ENCODE data around the gene THBS2. TPM values are rescaled to one million over a fixed set of nuclear protein-coding genes. Genes with fewer than 3 reads are reported as not detected.

THBS2 gene
- total RNA-seq, 1 donor from 2014 or later: 0.13 TPM

DNA sequence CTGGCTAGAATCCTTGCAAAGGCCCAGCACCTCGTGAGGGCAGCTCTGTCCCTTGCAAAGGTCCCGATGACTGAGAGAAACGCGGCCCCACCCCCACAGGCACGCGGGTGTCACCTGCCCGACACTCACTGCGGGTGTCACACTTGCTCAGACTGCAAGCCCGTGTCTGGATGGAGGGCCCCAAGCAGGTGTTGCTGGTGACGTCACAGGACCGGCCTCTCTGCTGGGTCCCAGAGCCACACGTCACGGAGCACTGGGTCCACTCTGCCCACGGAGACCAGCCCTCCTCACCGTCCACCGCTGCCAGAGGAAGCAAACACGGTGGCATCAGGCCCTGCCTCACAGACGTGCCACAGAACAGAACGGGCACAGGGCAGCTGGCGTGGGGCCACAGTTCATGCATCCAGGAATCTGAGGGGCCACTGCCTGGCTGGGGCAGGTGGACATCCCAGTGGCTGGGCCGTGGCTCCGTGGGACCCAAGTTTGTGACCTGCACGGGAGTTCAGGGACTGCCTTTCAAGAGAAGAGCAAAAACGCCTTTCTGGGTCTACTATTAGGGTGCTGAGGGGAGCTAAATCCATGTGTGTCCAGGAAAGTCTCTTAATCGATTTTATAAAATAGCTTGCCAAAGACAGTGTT is 16.0 kb downstream of the THBS2 start:
- no peak for DNase-seq (ENCODE audit: low spot score)
- TF ChIP-seq, protein P1, sequence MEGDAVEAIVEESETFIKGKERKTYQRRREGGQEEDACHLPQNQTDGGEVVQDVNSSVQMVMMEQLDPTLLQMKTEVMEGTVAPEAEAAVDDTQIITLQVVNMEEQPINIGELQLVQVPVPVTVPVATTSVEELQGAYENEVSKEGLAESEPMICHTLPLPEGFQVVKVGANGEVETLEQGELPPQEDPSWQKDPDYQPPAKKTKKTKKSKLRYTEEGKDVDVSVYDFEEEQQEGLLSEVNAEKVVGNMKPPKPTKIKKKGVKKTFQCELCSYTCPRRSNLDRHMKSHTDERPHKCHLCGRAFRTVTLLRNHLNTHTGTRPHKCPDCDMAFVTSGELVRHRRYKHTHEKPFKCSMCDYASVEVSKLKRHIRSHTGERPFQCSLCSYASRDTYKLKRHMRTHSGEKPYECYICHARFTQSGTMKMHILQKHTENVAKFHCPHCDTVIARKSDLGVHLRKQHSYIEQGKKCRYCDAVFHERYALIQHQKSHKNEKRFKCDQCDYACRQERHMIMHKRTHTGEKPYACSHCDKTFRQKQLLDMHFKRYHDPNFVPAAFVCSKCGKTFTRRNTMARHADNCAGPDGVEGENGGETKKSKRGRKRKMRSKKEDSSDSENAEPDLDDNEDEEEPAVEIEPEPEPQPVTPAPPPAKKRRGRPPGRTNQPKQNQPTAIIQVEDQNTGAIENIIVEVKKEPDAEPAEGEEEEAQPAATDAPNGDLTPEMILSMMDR (IDR thresholded peaks at IDR 0.05): no peak
- TF ChIP-seq EZH2phosphoT487 (IDR thresholded peaks at IDR 0.05) (no peak), EZH2 (IDR thresholded peaks at IDR 0.05) (no peak)
- H3K27ac ChIP-seq: no peak overlapping the region
- no peaks in the 10 kb centered on the region for H3K27me3 ChIP-seq
- H3K79me2 ChIP-seq (ENCODE audit: low read depth): no peaks in the 10 kb centered on the region
- H2AFZ ChIP-seq (replicated peaks): no peak overlapping the region
- H3F3A ChIP-seq (ENCODE audit: low read depth): no peaks in the 10 kb centered on the region
- H3K4me1 Mint-ChIP-seq: no peaks in the 10 kb centered on the region
- no peak overlapping the region for H3K4me2 ChIP-seq
- no peaks in the 10 kb centered on the region for H4K20me1 ChIP-seq (ENCODE audit: low read depth)
- no peaks in the 10 kb centered on the region for H3K9me3 ChIP-seq (ENCODE audit: low read depth)
- no peak overlapping the region for H3K4me3 ChIP-seq
- no peaks in the 10 kb centered on the region for H3K36me3 ChIP-seq
- H3K4me3 Mint-ChIP-seq: no peak overlapping the region
- peaks cover 5% of the 10 kb centered on the region for H3K27me3 Mint-ChIP-seq (ENCODE audit: insufficient read depth, low read depth)
- H3K9me3 Mint-ChIP-seq: peaks cover 12% of the 10 kb centered on the region
- peaks cover 4% of the 10 kb centered on the region for H3K4me1 ChIP-seq
- no peak overlapping the region for H3K9ac ChIP-seq
- no peak overlapping the region for H3K27ac Mint-ChIP-seq
- H3K36me3 Mint-ChIP-seq: peaks cover 14% of the 10 kb centered on the region

DNA sequence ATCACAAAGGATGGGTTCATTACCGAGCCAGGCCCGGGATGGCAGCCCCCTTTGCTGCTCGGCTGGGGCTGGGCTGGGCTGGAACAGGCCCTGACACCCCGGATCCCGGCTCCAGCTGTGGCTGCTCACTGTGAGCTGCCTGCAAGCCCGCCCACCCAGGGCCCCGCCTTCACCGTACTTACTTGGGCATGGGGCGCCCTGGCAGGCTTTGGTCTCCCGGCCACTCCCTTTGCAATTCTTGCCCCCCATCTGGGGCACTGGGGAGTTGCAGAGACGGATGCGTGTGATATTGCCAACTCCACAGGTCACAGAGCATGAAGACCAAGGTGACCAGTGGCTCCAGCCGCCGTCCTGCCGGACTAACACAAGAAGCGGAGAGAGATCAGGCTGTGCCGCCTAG is 16.7 kb downstream of the THBS2 start:
- peaks cover 5% of the 10 kb centered on the region for H3K27me3 Mint-ChIP-seq (ENCODE audit: insufficient read depth, low read depth)
- H3K27ac ChIP-seq: no peak overlapping the region
- H3K4me1 Mint-ChIP-seq: no peaks in the 10 kb centered on the region
- H3K36me3 ChIP-seq: no peaks in the 10 kb centered on the region
- H3K36me3 Mint-ChIP-seq: peaks cover 14% of the 10 kb centered on the region
- TF ChIP-seq EZH2 (IDR thresholded peaks at IDR 0.05): no peak
- TF ChIP-seq, protein P1 (IDR thresholded peaks at IDR 0.05): no peak
- no peak for TF ChIP-seq EZH2phosphoT487 (IDR thresholded peaks at IDR 0.05)
- peaks cover 4% of the 10 kb centered on the region for H3K4me1 ChIP-seq
- H3K4me2 ChIP-seq: no peak overlapping the region
- no peak for DNase-seq (ENCODE audit: low spot score)
- no peak overlapping the region for H3K9ac ChIP-seq
- no peaks in the 10 kb centered on the region for H3K27me3 ChIP-seq
- H3K9me3 ChIP-seq (ENCODE audit: low read depth): no peaks in the 10 kb centered on the region
- no peaks in the 10 kb centered on the region for H4K20me1 ChIP-seq (ENCODE audit: low read depth)
- no peaks in the 10 kb centered on the region for H3K79me2 ChIP-seq (ENCODE audit: low read depth)
- H3K4me3 Mint-ChIP-seq: no peak overlapping the region
- H3K27ac Mint-ChIP-seq: no peak overlapping the region
- H3K9me3 Mint-ChIP-seq: peaks cover 12% of the 10 kb centered on the region
- H3K4me3 ChIP-seq: no peak overlapping the region
- no peaks in the 10 kb centered on the region for H3F3A ChIP-seq (ENCODE audit: low read depth)
- H2AFZ ChIP-seq (replicated peaks): no peak overlapping the region

DNA sequence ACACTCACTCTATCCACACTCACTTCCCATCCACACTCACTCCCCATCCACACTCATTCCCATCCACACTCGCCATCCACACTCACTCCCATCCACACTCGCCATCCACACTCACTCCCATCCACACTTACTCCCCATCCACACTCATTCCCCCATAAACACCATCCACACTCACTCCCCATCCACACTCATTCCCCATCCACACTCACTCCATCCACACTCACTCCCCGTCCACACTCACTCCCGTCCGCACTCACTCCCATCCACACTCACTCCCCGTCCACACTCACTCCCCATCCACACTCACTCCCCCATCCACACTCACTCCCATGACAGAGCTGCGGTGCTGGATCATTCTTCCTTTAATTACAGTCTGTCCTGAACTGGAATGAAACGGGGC is 17.1 kb downstream of the THBS2 start:
- H3K9ac ChIP-seq: no peak overlapping the region
- no peak overlapping the region for H2AFZ ChIP-seq (replicated peaks)
- peaks cover 4% of the 10 kb centered on the region for H3K4me1 ChIP-seq
- no peaks in the 10 kb centered on the region for H3K36me3 ChIP-seq
- H3K79me2 ChIP-seq (ENCODE audit: low read depth): no peaks in the 10 kb centered on the region
- no peak overlapping the region for H3K4me2 ChIP-seq
- H3K4me3 ChIP-seq: no peak overlapping the region
- Mint-ChIP-seq H3K9me3 (peaks cover 12% of the 10 kb centered on the region), H3K27ac (no peak overlapping the region), H3K4me3 (no peak overlapping the region), H3K27me3 (ENCODE audit: insufficient read depth, low read depth) (peaks cover 5% of the 10 kb centered on the region), H3K36me3 (peaks cover 14% of the 10 kb centered on the region), H3K4me1 (no peaks in the 10 kb centered on the region)
- no peaks in the 10 kb centered on the region for H3K27me3 ChIP-seq
- TF ChIP-seq EZH2 (IDR thresholded peaks at IDR 0.05) (no peak), EZH2phosphoT487 (IDR thresholded peaks at IDR 0.05) (no peak)
- TF ChIP-seq, protein P1 (IDR thresholded peaks at IDR 0.05): no peak
- no peak for DNase-seq (ENCODE audit: low spot score)
- no peaks in the 10 kb centered on the region for H4K20me1 ChIP-seq (ENCODE audit: low read depth)
- no peak overlapping the region for H3K27ac ChIP-seq
- no peaks in the 10 kb centered on the region for H3K9me3 ChIP-seq (ENCODE audit: low read depth)
- no peaks in the 10 kb centered on the region for H3F3A ChIP-seq (ENCODE audit: low read depth)
